AML-193 (cell line): ENCODE measurements around the gene ERC2.
A peak's percentile ranks its signal among the peaks of the same experiment; 100 is the strongest.

Source experiments
- DNase-seq, 2 experiments: peaks; one replicate each; lab custom pipeline; 2025; lab: John Stamatoyannopoulos, UW

The ERC2 gene

DNA sequence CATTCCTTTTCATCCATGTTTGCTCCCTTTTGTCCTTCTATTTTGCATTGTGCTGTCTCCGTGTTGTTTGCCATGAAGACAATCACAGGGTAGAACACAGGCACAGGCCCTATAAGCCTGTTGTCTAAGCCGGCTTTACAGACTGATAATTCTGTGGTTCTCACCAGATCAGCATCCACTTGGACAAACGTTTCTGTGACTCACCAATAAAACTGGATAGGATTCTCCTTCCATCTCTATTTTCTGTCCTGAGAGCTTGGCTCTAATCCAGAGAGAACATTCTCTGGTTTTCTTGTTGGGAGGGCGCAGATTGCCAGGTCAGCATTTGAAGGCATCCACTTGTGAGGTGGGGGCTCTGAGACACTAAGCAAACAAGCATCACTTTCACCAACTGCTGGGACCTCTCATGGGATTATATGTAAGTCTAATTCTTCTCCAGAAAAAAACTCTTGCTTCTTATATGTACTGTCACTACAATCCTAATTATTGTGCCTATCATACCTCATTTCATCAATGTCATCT lies 101.6 kb downstream of the ERC2 start:
- DNase-seq, result no peak

- no peak for DNase-seq
Measured at GRCh38 chr3:56365905-56366640, 102.2 kb downstream of the ERC2 start.

DNA sequence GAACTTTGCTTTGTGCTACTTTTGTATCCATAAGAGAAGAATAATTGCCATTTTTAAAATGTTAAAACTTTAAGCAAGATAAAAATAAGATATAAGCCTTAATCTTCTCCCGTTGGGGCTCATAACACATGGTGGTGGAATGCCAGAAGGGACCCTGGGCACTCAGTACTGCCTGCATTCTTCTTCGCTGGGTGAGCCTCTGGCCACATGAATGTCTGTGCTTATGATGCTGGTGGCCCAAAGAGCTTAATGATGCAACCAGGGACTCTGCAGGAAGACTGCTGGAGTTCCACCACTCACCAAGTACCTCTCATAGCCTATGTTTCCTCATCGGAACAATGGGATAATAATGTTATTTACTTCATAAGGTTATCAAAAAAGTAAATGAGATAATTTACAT lies 103.6 kb downstream of the ERC2 start:
- DNase-seq, result no peak

GRCh38 chr3:56363720-56364119 lies 104.5 kb downstream of the ERC2 start:
- no peak for DNase-seq

GRCh38 chr3:56361731-56362130 lies 106.5 kb downstream of the ERC2 start:
- no peak for DNase-seq

GRCh38 chr3:56357266-56357665 lies 111.0 kb downstream of the ERC2 start:
- DNase-seq, result no peak

DNA sequence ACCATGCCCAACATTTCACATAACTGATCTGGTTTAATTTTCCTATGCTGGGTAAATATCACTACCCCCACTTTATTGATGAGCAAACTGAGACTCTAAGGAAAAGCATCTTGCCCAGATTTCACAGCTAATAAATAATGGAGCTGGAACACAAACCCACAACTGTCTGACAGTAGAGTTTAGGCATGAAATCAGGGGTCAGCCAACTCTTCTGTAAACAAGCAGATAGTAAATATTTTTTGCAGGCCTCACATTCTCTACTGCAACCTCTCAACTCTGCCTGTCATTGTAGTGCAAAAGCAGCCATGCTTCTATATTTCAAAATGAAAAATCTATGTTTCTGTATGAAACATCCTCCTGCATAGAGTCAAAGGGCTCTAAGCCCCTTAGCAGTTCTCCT lies 111.5 kb downstream of the ERC2 start:
- DNase-seq, result no peak

DNA sequence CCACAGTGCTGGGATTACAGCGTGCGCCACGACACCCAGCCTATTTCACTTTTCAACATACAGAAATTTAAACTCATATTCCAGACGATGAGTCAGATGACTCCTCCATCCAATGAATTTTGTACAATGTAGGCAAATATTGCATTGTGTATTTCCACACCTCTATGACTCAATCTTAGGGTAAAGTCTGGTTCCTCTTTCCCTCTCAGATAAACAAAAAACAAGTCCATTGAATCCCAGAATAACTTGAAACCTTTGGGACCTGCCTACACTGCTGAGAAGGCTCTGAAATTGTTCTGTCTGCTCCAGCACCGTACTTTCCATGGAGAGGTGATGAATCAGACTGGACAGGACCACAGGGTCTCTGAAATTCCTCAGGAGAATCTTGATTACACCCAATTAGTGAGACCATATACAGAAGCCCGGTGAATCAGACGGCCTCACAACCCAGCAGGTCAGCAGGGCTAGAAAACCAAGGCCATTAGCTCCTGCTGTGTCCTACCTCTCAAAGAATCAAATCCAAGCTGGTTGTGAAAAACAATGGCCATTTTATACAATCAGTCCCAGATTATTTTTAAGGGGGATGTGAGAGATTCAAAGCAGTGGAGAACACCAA lies 112.6 kb downstream of the ERC2 start:
- peak in 1 of 2 experiments; percentile 7 for DNase-seq

DNA sequence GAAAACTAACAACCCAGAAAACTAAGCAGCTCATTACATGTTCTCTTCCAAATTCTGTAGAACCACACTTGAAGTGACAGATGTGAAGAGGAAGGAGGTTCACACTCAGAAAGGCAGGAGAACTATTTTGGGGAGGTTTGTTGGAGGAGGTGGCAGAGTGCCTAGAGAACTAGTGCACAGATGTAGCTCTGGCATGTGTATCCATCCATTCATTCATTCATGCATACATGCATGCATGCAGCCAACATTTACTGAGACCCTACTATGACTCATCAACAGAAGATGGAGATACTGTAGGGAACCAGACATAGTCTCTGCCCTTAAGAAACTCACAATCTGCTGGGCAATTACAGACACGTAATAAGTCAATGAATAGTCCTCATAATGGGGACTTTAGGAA lies 116.7 kb downstream of the ERC2 start:
- no peak for DNase-seq

- DNase-seq, result peak; percentile 64 to 68
Measured at GRCh38 chr3:56347219-56347871, 120.9 kb downstream of the ERC2 start.

- DNase-seq, result no peak
Measured at GRCh38 chr3:56342475-56342874, 125.8 kb downstream of the ERC2 start.

GRCh38 chr3:56339671-56340070 lies 128.6 kb downstream of the ERC2 start:
- DNase-seq, result no peak

DNA sequence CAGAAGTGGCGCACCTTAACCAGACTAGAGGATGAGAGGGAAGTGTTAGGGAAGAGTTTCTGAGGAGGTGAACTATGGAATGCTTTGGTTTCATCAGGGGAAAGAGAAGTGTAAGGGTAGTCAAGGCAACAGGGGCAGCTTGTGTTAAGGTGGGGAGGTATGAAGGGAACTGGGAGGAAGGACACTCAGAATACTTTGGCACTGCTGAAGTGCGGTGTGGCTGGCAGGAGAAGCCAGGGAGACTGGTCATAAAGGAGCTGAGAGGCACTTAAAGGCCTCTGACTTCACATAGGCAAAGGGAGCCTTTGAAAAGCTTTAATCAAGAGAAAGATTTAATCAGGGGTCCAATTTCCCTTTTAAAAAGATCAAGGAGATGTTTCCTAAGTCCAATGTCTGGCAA lies 129.0 kb downstream of the ERC2 start:
- DNase-seq, result no peak

GRCh38 chr3:56336023-56336422 lies 132.2 kb downstream of the ERC2 start:
- no peak for DNase-seq

DNA sequence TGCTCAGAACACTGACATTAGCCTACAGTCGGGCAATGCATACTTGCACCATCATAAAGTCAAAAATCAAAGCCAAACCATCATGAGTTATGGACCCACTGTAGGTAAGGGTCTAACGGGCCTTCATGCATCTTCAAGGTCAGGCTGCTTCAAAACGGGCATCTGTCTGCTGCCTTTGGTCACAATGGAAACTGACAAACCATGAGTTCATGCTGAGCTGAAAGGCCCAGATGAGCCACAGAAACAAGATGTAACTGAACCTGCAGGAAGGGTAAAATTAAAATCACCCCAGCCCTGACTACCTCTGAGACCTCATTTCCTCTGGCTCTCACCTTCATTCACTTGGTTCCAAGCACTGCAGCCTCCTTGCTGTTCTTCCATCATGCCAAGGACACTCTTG lies 143.8 kb downstream of the ERC2 start:
- DNase-seq, result no peak

DNA sequence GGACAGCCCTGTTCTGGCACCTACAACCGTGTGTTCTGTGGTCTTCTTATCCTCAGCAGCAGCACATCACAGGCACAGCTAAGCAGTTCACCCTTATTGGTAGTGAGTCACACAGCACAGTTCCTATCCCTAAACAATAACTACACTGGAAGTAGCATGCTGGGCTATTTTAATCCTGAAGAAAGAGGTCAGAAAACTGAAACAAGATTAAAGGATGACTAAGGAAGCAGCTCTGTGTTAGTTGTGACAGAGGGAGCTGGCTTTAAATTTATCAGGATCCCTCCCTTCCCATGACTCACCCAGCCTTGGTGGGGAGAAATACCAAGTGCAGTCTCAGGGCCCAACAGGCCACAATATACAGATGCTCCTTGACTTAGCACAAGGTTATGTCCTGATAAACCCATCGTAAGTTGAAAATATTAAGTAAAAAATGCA lies 144.3 kb downstream of the ERC2 start:
- DNase-seq, result no peak

GRCh38 chr3:56322862-56323261 lies 145.4 kb downstream of the ERC2 start:
- DNase-seq, result no peak

DNA sequence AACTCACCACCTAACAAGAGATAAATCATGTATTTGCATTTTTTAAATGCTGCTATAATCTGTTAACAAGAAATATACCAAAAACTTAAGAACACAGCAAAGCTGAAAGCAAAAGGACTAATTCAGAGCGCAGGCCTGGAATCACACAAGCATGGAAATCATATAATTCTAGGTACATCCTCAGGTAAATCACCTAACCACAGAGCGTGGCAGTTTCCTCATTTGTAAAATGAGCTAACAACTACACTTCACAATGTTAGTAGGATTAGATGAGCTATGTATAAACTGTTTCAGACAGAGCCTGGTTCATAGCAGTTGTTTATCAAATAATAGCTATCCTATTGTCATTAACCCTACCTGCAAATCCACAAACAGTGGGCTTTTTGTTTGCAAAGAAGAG lies 146.4 kb downstream of the ERC2 start:
- no peak for DNase-seq

DNA sequence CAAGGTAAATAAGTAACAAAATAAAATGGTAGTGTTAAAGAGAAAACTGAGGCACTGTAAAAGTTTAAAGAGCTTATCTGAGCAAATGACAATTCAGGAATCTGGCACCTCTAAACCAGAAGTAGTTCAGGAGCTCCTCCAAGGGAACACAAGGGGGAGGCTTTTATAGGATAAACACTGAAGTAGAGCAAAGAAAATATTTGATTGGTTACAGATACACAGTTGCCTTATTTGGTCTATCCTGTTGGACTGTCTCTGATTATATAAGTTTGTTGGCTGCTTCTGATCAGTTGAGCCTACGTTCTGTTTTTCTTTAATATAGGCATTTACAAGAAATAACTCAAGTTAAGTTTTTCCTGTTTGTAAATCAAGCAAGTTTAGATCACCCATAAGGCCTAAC lies 146.9 kb downstream of the ERC2 start:
- DNase-seq, result no peak

DNA sequence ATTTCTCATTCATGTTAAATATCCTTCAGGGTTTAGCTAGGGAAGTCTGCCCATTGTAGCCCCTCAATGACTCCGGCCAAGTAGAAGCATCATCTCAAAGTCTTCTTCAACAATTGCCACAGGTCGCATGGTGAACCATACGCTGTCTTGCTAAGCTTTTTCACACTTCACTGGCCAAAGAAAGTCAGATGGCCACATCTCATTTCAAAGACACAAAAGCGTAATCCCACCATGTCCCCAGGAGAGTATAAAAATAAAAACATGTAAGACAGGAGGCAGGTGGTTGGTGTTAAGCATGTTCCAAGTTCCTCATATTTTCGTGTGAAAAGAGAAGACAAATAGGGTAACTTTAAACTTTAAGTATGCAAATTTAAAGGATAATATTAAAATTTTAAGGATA lies 147.4 kb downstream of the ERC2 start:
- DNase-seq, result no peak

- DNase-seq, result no peak
Measured at GRCh38 chr3:56318891-56319290, 149.4 kb downstream of the ERC2 start.

DNA sequence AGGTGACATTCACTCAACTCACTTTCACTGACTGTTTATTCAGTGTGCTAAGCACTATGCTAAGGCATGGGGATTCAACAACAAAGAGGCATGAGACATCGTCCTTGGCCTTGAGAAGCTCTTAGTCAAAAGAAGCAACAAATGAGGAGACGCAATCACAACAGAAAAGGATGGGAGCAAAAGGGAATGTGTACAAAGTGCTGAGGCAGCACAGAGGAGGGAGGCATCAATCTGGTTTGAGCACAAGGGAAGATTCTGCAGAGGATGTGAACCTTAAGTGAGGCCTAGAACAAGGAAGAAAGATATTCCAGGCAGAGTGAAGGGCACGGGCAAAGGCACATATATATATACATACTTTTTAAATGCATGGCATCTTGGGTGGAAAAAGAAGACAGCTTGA lies 151.3 kb downstream of the ERC2 start:
- DNase-seq, result no peak

GRCh38 chr3:56314842-56315241 lies 153.4 kb downstream of the ERC2 start:
- no peak for DNase-seq
